ENCODE data around the gene JUP.

The JUP gene

GRCh38 chr17:41738801-41739112 is 47.8 kb downstream of the JUP start:
- no peak for DNase-seq
- Histone ChIP-seq H3K9me3 (ENCODE audit: severe bottlenecking) (no peaks in the 10 kb centered on the region), H3K27me3 (ENCODE audit: insufficient read depth, low read depth, severe bottlenecking) (peaks cover 22% of the 10 kb centered on the region), H3K27ac (peak overlapping the region; percentile 71), H3K4me3 (ENCODE audit: low read depth, low read length) (no peak overlapping the region), H3K36me3 (no peaks in the 10 kb centered on the region)
- no peak for TF ChIP-seq CTCF (IDR thresholded peaks at IDR 0.05; ENCODE audit: low read depth, low read length)

- peak overlapping the region; percentile 71 for H3K27ac ChIP-seq
- no peaks in the 10 kb centered on the region for H3K36me3 ChIP-seq
- DNase-seq, result peak; percentile 92
- H3K4me3 ChIP-seq (ENCODE audit: low read depth, low read length), result no peak overlapping the region
- no peaks in the 10 kb centered on the region for H3K9me3 ChIP-seq (ENCODE audit: severe bottlenecking)
- H3K27me3 ChIP-seq (ENCODE audit: insufficient read depth, low read depth, severe bottlenecking), result peaks cover 25% of the 10 kb centered on the region
- peak; percentile 99 for TF ChIP-seq CTCF (IDR thresholded peaks at IDR 0.05; ENCODE audit: low read depth, low read length)
These were observed 48.3 kb downstream of the JUP start for GRCh38 chr17:41738077-41738800.

- TF ChIP-seq CTCF (IDR thresholded peaks at IDR 0.05; ENCODE audit: low read depth, low read length), result no peak
- Histone ChIP-seq H3K9me3 (ENCODE audit: severe bottlenecking) (no peaks in the 10 kb centered on the region), H3K27ac (no peak overlapping the region), H3K36me3 (no peaks in the 10 kb centered on the region), H3K4me3 (ENCODE audit: low read depth, low read length) (no peak overlapping the region), H3K27me3 (ENCODE audit: insufficient read depth, low read depth, severe bottlenecking) (peaks cover 28% of the 10 kb centered on the region)
- no peak for DNase-seq
These were observed 48.9 kb downstream of the JUP start for GRCh38 chr17:41737680-41738023.

- Histone ChIP-seq H3K9me3 (ENCODE audit: severe bottlenecking) (no peaks in the 10 kb centered on the region), H3K27me3 (ENCODE audit: insufficient read depth, low read depth, severe bottlenecking) (peaks cover 28% of the 10 kb centered on the region), H3K36me3 (no peaks in the 10 kb centered on the region), H3K27ac (no peak overlapping the region), H3K4me3 (ENCODE audit: low read depth, low read length) (no peak overlapping the region)
- no peak for DNase-seq
- no peak for TF ChIP-seq CTCF (IDR thresholded peaks at IDR 0.05; ENCODE audit: low read depth, low read length)
These were observed 49.4 kb downstream of the JUP start for GRCh38 chr17:41736983-41737679.

GRCh38 chr17:41735744-41736143 is 50.8 kb downstream of the JUP start:
- Histone ChIP-seq H3K27ac (no peak overlapping the region), H3K9me3 (ENCODE audit: severe bottlenecking) (no peaks in the 10 kb centered on the region), H3K27me3 (ENCODE audit: insufficient read depth, low read depth, severe bottlenecking) (peaks cover 28% of the 10 kb centered on the region), H3K36me3 (no peaks in the 10 kb centered on the region), H3K4me3 (ENCODE audit: low read depth, low read length) (no peak overlapping the region)
- no peak for DNase-seq
- TF ChIP-seq CTCF (IDR thresholded peaks at IDR 0.05; ENCODE audit: low read depth, low read length), result no peak
